Heart left ventricle (tissue), 13 donors: ENCODE data around the gene ARSB.

ENCODE experiments used
- POLR2A ChIP-seq, 2 donors: fragments of 450-650 bp; IDR thresholded peaks; one replicate each; pipeline ENCODE4 v1.6.1; 2017; ENCODE audit warnings: antibody characterized with exemption in 2 of 2, mild to moderate bottlenecking in 2 of 2, moderate library complexity in 2 of 2
- TF ChIP-seq, protein P1 (sequence below), 12 donors: fragments of 200-600 bp; sonication (generic) in 4 of 12; IDR thresholded peaks; one replicate each; pipeline versions ENCODE4 v1.5.0 to v1.8.0; 2018 to 2022; ENCODE audit warnings: antibody characterized with exemption in 12 of 12, mild to moderate bottlenecking in 5 of 12
- donor health status: ischemic (EF 13 %, LVEDD 7.1; RV severe dilation, severe dysfunction).
- donor health status: DM: no; HTN: yes; CAD: no.
- donor health status: DM: no; HTN: no; CAD: no.
- donor health status: ischemic (EF 25% LVEDD 6.9; RV normal size, moderate dysfunction).
- donor health status: ischemic (EF 25% LVEDD 5.7; RV mildly dilated, moderate dysfunction).
- donor health status: ischemic (EF 35%, LVEDD 5.7; RV mildly dilated, moderate dysfunction).
- donor health status: nonischemic (EF 11% LVEDD 7.7; RV severe dilation, severe dysfunction).
- donor health status: DM: yes; HTN: yes; CAD: no.
- donor health status: PGD.
- donor health status: ischemic (EF 29% LVEDD 5.4; RV normal size, mild dysfunction).
- donor health status: nonischemic (EF 23%, LVEDD 6.1; RV moderate dilation, normal function).

DNA sequence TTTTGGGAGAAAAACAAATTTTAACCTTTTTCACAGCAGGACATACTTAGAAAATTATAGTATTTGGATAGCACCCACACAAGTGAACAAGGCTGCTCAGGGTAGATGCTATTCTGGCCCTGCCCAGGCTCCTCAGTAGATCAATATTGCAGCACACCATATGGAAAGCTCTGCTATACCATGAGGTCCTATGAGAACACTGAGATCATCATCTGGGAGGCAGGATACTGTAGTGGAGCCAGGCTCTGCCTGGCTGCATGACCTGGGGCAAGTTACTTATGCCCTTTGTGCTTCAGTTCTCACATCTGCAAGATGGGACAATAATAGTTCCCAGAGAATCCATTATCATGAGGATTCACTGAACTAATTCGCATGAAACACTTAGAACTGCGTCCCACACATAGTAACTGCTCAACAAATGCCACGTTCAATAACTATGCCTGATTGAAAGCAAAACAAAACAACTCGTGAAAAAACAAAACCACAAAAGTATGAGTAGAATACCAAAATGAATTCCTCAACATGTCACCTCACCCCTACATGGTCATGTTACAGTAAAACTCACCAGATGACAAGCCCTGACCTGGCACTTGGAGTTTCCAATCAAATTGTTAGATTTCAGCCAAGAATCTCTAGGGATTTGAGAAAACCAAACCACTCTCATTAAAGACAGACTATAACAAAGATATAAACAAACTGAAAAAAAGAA is 31.9 kb downstream of the ARSB start:
- no peak for TF ChIP-seq POLR2A (IDR thresholded peaks at IDR 0.05)
- TF ChIP-seq, protein P1, sequence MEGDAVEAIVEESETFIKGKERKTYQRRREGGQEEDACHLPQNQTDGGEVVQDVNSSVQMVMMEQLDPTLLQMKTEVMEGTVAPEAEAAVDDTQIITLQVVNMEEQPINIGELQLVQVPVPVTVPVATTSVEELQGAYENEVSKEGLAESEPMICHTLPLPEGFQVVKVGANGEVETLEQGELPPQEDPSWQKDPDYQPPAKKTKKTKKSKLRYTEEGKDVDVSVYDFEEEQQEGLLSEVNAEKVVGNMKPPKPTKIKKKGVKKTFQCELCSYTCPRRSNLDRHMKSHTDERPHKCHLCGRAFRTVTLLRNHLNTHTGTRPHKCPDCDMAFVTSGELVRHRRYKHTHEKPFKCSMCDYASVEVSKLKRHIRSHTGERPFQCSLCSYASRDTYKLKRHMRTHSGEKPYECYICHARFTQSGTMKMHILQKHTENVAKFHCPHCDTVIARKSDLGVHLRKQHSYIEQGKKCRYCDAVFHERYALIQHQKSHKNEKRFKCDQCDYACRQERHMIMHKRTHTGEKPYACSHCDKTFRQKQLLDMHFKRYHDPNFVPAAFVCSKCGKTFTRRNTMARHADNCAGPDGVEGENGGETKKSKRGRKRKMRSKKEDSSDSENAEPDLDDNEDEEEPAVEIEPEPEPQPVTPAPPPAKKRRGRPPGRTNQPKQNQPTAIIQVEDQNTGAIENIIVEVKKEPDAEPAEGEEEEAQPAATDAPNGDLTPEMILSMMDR (IDR thresholded peaks at IDR 0.05) = no peak
